Measurements from ENCODE around the gene KTI12. TPM values are rescaled to one million over a fixed set of nuclear protein-coding genes. Genes with fewer than 3 reads are reported as not detected.
A peak's percentile ranks its signal among the peaks of the same experiment; 100 is the strongest.

The KTI12 gene
- total RNA-seq, 1 donor from 2014 or later, result 9.6 TPM

- no peak overlapping the region for H3K27ac Mint-ChIP-seq
- peaks cover 5% of the 10 kb centered on the region for H3K4me1 Mint-ChIP-seq (ENCODE audit: unreplicated experiment)
- TF ChIP-seq CTCF (conservative IDR thresholded peaks at IDR 0.05), result no peak
- H3K36me3 Mint-ChIP-seq, result no peaks in the 10 kb centered on the region
- H3K4me3 Mint-ChIP-seq, result no peak overlapping the region
- no peak for DNase-seq (ENCODE audit: extremely low spot score, unreplicated experiment)
- H3K27me3 Mint-ChIP-seq, result peaks cover 27% of the 10 kb centered on the region
- no peaks in the 10 kb centered on the region for H3K9me3 Mint-ChIP-seq
Observed at GRCh38 chr1:51997974-51998382, 35.6 kb downstream of the KTI12 start.

GRCh38 chr1:51990478-51990965 lies 43.1 kb downstream of the KTI12 start, which contains the start of gene RAB3B:
TSS of gene RAB3B (minus strand) at chr1:51990700. CDS start at chr1:51977117, 13,583 bp downstream.
- Mint-ChIP-seq H3K27ac (peak within 1 kb of the TSS; percentile 24), H3K4me3 (peak within 1 kb of the TSS; percentile 81), H3K4me1 (ENCODE audit: unreplicated experiment) (peaks cover 6% of the 10 kb centered on the region), H3K36me3 (peaks cover 5% of the 10 kb centered on the region), H3K27me3 (peaks cover 49% of the 10 kb centered on the region), H3K9me3 (peaks cover 4% of the 10 kb centered on the region)
- peak; percentile 80 for DNase-seq (ENCODE audit: extremely low spot score, unreplicated experiment)
- TF ChIP-seq CTCF (conservative IDR thresholded peaks at IDR 0.05), result no peak

- TF ChIP-seq CTCF (conservative IDR thresholded peaks at IDR 0.05), result no peak
- Mint-ChIP-seq H3K9me3 (peaks cover 4% of the 10 kb centered on the region), H3K36me3 (peaks cover 5% of the 10 kb centered on the region), H3K27me3 (peaks cover 49% of the 10 kb centered on the region), H3K27ac (no peak overlapping the region), H3K4me1 (ENCODE audit: unreplicated experiment) (peaks cover 6% of the 10 kb centered on the region), H3K4me3 (peak overlapping the region; percentile 80)
- DNase-seq (ENCODE audit: extremely low spot score, unreplicated experiment), result no peak
Observed at GRCh38 chr1:51989582-51990477, 43.8 kb downstream of the KTI12 start.

- peaks cover 5% of the 10 kb centered on the region for H3K36me3 Mint-ChIP-seq
- H3K4me1 Mint-ChIP-seq (ENCODE audit: unreplicated experiment), result peaks cover 6% of the 10 kb centered on the region
- DNase-seq (ENCODE audit: extremely low spot score, unreplicated experiment), result no peak
- peaks cover 44% of the 10 kb centered on the region for H3K27me3 Mint-ChIP-seq
- no peak overlapping the region for H3K27ac Mint-ChIP-seq
- peak overlapping the region; percentile 80 for H3K4me3 Mint-ChIP-seq
- H3K9me3 Mint-ChIP-seq, result peaks cover 4% of the 10 kb centered on the region
- no peak for TF ChIP-seq CTCF (conservative IDR thresholded peaks at IDR 0.05)
Observed at GRCh38 chr1:51988254-51988653, 45.4 kb downstream of the KTI12 start.

- peaks cover 28% of the 10 kb centered on the region for H3K27me3 Mint-ChIP-seq
- no peak for TF ChIP-seq CTCF (conservative IDR thresholded peaks at IDR 0.05)
- peaks cover 5% of the 10 kb centered on the region for H3K36me3 Mint-ChIP-seq
- no peak overlapping the region for H3K27ac Mint-ChIP-seq
- no peak for DNase-seq (ENCODE audit: extremely low spot score, unreplicated experiment)
- H3K4me3 Mint-ChIP-seq, result peak overlapping the region; percentile 26
- H3K4me1 Mint-ChIP-seq (ENCODE audit: unreplicated experiment), result peaks cover 6% of the 10 kb centered on the region
- H3K9me3 Mint-ChIP-seq, result peaks cover 4% of the 10 kb centered on the region
Observed at GRCh38 chr1:51986718-51987117, 46.9 kb downstream of the KTI12 start.
